ENCODE data around the gene JAML. TPM values are rescaled to one million over a fixed set of nuclear protein-coding genes. Genes with fewer than 3 reads are reported as not detected.
"Not testable (repeated sequence)": the region's sequence is repeated elsewhere in the genome, so short reads cannot be mapped to it uniquely, and the experiment has no call there.

The JAML gene
- total RNA-seq, 1 experiment from 2014 or later, result not detected

GRCh38 chr11:118193910-118194566 lies 30.8 kb downstream of the JAML start:
- no peak for DNase-seq (ENCODE audit: low spot score)

- not testable (repeated sequence) for DNase-seq (ENCODE audit: low spot score)
Observed at GRCh38 chr11:118192817-118193216, 32.0 kb downstream of the JAML start.

GRCh38 chr11:118190942-118191506 lies 33.8 kb downstream of the JAML start:
- not testable (repeated sequence) for DNase-seq (ENCODE audit: low spot score)

DNA sequence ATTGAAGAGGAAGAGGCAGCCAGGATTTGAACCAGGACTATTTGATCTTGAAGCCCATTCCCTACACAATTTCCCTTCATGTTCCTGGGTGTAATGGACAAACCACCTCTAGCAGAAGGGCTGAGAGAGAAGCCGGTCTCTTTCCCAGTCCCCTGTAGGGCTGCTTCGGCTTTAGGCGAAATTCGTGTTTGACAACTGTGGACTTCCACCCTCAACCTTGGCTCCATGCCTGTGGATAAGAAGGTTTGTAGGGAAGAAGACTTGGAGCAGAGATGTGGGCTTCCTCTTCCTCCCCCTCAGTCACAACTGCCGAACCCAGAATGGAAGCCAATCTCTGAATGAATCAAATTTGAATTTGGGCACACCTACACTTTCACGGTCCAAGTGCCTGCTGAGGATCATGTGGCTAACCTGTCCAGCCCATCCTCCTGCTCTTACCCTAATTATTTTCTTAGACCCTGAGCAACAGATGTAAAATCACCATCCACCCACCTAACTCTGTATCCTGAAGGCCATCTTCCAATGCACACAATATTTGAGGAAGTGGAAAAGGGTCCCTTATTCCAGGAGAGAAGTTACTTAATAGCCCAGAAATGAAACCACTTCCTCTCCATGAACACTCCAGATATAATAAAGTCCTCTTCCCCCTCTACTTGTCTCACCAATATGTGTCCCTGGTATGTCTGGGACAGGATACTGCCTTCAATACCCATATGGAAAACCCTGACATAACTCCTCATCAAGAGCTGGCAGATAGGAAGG lies 38.3 kb downstream of the JAML start:
- DNase-seq (ENCODE audit: low spot score), result no peak

GRCh38 chr11:118184784-118185579 lies 39.8 kb downstream of the JAML start:
- no peak for DNase-seq (ENCODE audit: low spot score)

GRCh38 chr11:118183691-118184090 lies 41.1 kb downstream of the JAML start:
- not testable (repeated sequence) for DNase-seq (ENCODE audit: low spot score)

DNA sequence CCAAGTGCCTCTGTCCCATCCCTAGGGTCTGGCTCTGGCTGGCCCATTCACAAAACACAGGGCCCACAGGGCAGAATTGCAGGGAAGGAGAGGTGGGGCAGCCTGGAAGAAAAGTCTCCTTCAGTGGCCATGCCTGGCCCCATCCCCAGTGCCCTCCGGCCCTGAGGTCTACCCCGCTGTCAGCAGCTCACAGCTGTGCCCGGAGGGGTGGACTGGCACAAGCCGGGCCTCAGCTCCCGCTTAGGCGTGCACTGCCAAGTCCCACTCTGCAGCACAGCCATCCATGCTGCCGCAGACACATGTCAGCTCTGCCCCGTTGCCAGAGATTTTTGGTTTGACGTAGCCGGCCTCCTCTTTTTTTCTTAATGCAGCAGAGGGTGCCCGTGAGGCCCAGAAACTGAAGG lies 44.5 kb downstream of the JAML start:
- DNase-seq (ENCODE audit: low spot score), result no peak

GRCh38 chr11:118176778-118177134 lies 48.1 kb downstream of the JAML start:
- DNase-seq (ENCODE audit: low spot score), result no peak

GRCh38 chr11:118175993-118176777 lies 48.6 kb downstream of the JAML start, which contains the start of gene SCN2B:
TSS of gene SCN2B (minus strand) at chr11:118176639. CDS start at chr11:118176431, 208 bp downstream.
- no peak for DNase-seq (ENCODE audit: low spot score)

- peak; percentile 43 for DNase-seq (ENCODE audit: low spot score)
Observed at GRCh38 chr11:118175031-118175992, 49.5 kb downstream of the JAML start.

DNA sequence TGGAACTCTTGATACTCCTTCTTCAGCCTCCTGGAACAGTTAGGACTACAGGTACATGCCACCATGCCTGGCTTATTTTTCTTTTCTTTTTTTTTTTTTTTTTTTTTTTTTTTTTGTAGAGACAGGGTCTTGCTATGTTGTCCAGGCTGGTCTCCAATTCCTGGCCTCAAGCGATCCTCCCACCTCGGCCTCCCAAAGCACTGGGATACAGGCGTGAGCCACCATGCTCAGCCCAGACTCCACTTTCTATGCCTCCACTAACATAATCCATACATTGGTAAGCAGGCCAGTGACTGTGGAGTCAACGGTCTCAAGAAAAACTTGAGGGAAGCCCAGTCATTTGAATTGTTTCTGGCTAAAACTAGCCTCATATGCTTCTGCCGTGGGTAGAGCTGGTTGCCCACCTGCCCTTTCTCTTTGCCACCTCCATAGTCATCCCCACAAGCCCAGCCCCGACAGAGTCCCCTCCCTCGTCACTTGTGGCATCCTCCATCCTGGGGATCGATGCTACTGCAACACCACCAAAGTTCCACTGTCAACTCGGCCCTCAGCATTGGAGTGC lies 50.7 kb downstream of the JAML start:
- DNase-seq (ENCODE audit: low spot score), result no peak

DNA sequence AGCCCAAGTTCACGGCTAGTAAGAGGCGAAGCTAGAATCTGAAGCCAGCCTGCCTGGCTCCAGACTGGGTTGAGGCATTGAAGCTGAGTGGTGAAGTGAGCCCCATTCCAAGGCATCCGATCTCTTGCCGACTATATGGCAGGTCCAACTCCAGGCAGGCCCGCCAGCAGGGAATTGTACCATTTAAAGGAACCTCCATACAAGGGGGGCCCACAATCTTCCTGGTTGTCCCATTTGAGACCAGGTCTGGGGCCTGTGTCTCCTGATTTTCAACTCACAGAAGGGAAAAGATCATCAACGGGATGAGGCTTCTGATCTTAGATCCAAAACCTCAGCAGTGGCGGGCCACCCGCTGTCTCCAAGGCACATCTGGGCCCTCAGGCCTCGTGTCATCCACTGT lies 52.5 kb downstream of the JAML start:
- no peak for DNase-seq (ENCODE audit: low spot score)

GRCh38 chr11:118171269-118172062 lies 53.3 kb downstream of the JAML start:
- DNase-seq (ENCODE audit: low spot score), result peak; percentile 57

DNA sequence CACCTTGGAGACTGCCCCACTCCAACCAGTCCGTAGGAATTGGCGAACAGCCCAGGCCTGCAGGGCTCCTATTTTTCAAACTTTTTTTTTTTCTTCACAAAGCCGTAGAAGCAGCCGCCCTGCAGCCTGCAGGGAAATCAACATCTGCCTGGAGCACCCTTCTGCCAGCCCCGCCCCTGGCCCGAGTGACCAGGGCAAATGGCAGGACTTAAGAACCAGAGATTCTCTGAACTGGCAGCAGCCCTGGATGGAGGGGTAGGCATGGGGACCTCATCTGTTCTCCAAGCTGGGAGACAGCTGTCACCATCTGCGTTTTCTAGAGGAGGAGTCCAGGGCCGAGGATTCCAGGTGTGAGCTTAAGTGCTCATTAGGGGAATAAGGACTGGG lies 53.9 kb downstream of the JAML start:
- DNase-seq (ENCODE audit: low spot score), result no peak

DNA sequence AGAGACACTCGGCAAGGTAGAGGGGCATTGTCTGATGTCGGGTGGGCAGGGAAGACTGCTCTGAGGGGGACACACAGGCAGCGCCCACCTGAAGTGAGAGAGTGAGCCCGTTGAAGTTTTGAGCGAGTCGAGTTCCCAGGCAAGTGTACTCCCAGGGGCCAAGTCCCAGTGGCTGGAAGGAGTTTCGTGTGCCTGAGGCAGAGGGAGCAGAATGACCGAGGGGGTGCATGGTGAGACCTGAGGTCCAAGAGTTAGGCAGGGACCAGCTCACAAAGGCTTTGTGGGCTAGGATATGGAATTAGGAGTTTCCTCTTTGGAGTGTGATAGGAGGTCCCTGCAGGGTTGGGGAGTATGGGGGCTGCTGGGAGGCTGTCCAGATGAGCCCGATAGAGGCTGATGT lies 54.6 kb downstream of the JAML start:
- DNase-seq (ENCODE audit: low spot score), result no peak

- no peak for DNase-seq (ENCODE audit: low spot score)
Observed at GRCh38 chr11:118169300-118170140, 55.3 kb downstream of the JAML start.

DNA sequence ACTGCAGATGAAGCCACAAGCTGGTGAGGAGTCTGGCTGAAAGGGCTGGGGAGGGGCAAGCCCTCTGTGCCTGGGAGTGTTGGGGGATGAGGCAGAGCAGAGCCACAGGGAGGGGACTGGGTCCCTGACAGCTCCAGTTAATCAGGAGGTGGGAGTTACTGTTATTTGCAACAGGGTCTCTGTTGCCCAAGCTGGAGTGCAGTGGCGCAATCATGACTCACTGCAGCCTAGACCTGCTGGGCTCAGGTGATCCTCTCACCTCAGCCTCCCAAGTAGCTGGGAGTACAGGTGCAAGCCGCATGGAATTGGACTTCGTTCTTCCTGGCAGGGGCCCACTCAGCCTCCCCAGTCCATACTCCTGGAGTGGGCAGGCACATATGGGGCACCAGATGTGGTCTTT lies 56.1 kb downstream of the JAML start:
- DNase-seq (ENCODE audit: low spot score), result no peak

GRCh38 chr11:118168316-118168715 lies 56.5 kb downstream of the JAML start:
- no peak for DNase-seq (ENCODE audit: low spot score)
